ENCODE results near the gene TOP3A. TPM values are rescaled to one million over a fixed set of nuclear protein-coding genes. Genes with fewer than 3 reads are reported as not detected.

The TOP3A gene
- total RNA-seq, 1 experiment from 2014 or later = 73.7 TPM

DNA sequence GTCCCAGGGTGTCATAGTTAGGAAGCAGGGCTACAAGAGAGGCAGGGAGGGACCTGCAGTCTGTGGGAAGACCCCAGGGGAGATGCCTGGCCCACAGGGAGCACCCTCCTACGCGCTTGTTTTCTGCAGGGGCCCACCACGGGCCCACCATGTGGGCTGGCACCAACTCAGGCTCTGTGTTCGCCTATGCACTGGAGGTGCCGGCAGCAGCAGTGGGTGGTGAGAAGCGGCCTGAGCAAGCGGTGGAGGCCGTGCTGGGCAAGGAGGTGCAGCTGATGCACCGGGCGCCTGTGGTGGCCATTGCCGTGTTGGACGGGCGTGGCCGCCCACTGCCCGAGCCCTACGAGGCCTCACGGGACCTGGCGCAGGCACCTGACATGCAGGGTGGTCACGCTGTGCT is 74.3 kb downstream of the TOP3A start:
- ChIA-PET CTCF (interaction anchor here (0.6 kb wide), 1 partner anchor 28 kb away, joined by 3 read pairs; no protein-coding TSS in a partner anchor), POLR2A (no interaction called here)
- no peaks in the 10 kb centered on the region for H3K27me3 Mint-ChIP-seq (ENCODE audit: insufficient read depth, unreplicated experiment)
- H3K4me1 Mint-ChIP-seq (ENCODE audit: low read depth, unreplicated experiment) = no peaks in the 10 kb centered on the region
- no peak overlapping the region for H3K27ac Mint-ChIP-seq (ENCODE audit: unreplicated experiment)
- no peak for DNase-seq
- intact Hi-C loops (cut with micrococcal nuclease; ENCODE audit: unreplicated experiment) = no loop called here
- H3K36me3 Mint-ChIP-seq (ENCODE audit: insufficient read depth, unreplicated experiment) = peaks cover 63% of the 10 kb centered on the region
- Histone ChIP-seq H3K9me3 (no peaks in the 10 kb centered on the region), H3K27me3 (replicated peaks; ENCODE audit: control insufficient read depth, insufficient read depth, low read length) (no peaks in the 10 kb centered on the region), H3K4me3 (ENCODE audit: low read depth, low read length) (no peak overlapping the region), H3K4me1 (no peaks in the 10 kb centered on the region), H3K36me3 (ENCODE audit: control insufficient read depth, insufficient read depth, low read length) (peaks cover 4% of the 10 kb centered on the region)
- H3K4me3 Mint-ChIP-seq (ENCODE audit: unreplicated experiment) = no peak overlapping the region
- TF ChIP-seq, protein P1, sequence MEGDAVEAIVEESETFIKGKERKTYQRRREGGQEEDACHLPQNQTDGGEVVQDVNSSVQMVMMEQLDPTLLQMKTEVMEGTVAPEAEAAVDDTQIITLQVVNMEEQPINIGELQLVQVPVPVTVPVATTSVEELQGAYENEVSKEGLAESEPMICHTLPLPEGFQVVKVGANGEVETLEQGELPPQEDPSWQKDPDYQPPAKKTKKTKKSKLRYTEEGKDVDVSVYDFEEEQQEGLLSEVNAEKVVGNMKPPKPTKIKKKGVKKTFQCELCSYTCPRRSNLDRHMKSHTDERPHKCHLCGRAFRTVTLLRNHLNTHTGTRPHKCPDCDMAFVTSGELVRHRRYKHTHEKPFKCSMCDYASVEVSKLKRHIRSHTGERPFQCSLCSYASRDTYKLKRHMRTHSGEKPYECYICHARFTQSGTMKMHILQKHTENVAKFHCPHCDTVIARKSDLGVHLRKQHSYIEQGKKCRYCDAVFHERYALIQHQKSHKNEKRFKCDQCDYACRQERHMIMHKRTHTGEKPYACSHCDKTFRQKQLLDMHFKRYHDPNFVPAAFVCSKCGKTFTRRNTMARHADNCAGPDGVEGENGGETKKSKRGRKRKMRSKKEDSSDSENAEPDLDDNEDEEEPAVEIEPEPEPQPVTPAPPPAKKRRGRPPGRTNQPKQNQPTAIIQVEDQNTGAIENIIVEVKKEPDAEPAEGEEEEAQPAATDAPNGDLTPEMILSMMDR (IDR thresholded peaks at IDR 0.05; ENCODE audit: insufficient read depth in 1 of 2, low read depth in 1 of 2, low read length in 1 of 2, severe bottlenecking in 1 of 2, unreplicated experiment in 1 of 2) = no peak
- H3K9me3 Mint-ChIP-seq (ENCODE audit: unreplicated experiment) = no peaks in the 10 kb centered on the region
- BruUV-seq (replicated peaks) = no TSS peak

DNA sequence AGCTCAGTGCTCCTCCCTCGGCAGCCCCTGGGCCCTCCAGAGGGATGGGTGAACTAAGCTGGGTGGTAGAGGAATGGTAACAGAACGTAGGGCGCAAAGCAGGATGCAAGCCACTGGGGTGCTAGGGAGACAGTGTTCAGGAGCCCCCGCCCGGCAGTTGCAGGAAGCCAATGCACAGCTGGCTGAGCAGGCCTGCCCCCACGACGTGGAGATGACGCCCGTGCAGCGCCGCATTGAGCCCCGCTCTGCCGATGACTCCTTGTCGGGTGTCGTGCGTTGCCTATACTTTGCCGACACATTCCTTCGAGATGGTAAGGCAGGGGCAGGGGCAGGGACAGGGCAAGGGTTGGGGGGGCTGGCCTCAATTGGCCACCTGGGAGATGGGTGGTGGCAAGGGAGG is 76.5 kb downstream of the TOP3A start:
- Histone ChIP-seq H3K4me3 (ENCODE audit: low read depth, low read length) (no peak overlapping the region), H3K4me1 (no peaks in the 10 kb centered on the region), H3K9me3 (no peaks in the 10 kb centered on the region), H3K36me3 (ENCODE audit: control insufficient read depth, insufficient read depth, low read length) (peaks cover 6% of the 10 kb centered on the region), H3K27me3 (replicated peaks; ENCODE audit: control insufficient read depth, insufficient read depth, low read length) (no peaks in the 10 kb centered on the region)
- no TSS peak for BruUV-seq (replicated peaks)
- Mint-ChIP-seq H3K27ac (ENCODE audit: unreplicated experiment) (no peak overlapping the region), H3K9me3 (ENCODE audit: unreplicated experiment) (no peaks in the 10 kb centered on the region), H3K4me3 (ENCODE audit: unreplicated experiment) (no peak overlapping the region), H3K36me3 (ENCODE audit: insufficient read depth, unreplicated experiment) (peaks cover 44% of the 10 kb centered on the region), H3K4me1 (ENCODE audit: low read depth, unreplicated experiment) (no peaks in the 10 kb centered on the region), H3K27me3 (ENCODE audit: insufficient read depth, unreplicated experiment) (no peaks in the 10 kb centered on the region)
- POLR2A ChIA-PET = no interaction called here
- DNase-seq = no peak
- TF ChIP-seq, protein P1 (IDR thresholded peaks at IDR 0.05; ENCODE audit: insufficient read depth in 1 of 2, low read depth in 1 of 2, low read length in 1 of 2, severe bottlenecking in 1 of 2, unreplicated experiment in 1 of 2) = no peak
- intact Hi-C loops (cut with micrococcal nuclease; ENCODE audit: unreplicated experiment) = no loop called here
- CTCF ChIA-PET = no interaction called here

DNA sequence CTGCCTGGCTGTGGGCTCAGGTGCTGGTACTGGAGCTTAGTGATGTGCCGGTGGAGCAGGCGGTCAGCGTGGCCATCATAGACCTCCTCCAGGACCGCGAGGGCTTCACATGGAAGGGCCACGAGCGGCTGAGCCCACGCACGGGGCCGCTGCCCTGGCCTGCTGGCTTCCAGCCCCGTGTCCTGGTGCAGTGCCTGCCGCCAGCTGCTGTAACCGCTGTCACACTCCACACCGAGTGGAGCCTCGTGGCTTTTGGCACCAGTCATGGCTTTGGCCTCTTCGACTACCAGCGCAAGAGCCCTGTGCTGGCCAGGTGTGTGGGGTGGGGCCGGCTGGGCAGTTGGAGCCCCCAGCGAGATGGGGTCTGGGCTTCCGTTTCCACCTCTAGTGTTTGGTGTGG is 77.3 kb downstream of the TOP3A start:
- Mint-ChIP-seq H3K4me3 (ENCODE audit: unreplicated experiment) (no peak overlapping the region), H3K27ac (ENCODE audit: unreplicated experiment) (no peak overlapping the region), H3K27me3 (ENCODE audit: insufficient read depth, unreplicated experiment) (no peaks in the 10 kb centered on the region), H3K9me3 (ENCODE audit: unreplicated experiment) (no peaks in the 10 kb centered on the region), H3K4me1 (ENCODE audit: low read depth, unreplicated experiment) (no peaks in the 10 kb centered on the region), H3K36me3 (ENCODE audit: insufficient read depth, unreplicated experiment) (peaks cover 36% of the 10 kb centered on the region)
- H3K4me3 ChIP-seq (ENCODE audit: low read depth, low read length) = no peak overlapping the region
- H3K4me1 ChIP-seq = no peaks in the 10 kb centered on the region
- H3K36me3 ChIP-seq (ENCODE audit: control insufficient read depth, insufficient read depth, low read length) = peaks cover 6% of the 10 kb centered on the region
- no peak for DNase-seq
- intact Hi-C loops (cut with micrococcal nuclease; ENCODE audit: unreplicated experiment) = no loop called here
- no peaks in the 10 kb centered on the region for H3K27me3 ChIP-seq (replicated peaks; ENCODE audit: control insufficient read depth, insufficient read depth, low read length)
- no TSS peak for BruUV-seq (replicated peaks)
- ChIA-PET POLR2A (no interaction called here), CTCF (no interaction called here)
- no peaks in the 10 kb centered on the region for H3K9me3 ChIP-seq
- TF ChIP-seq, protein P1 (IDR thresholded peaks at IDR 0.05; ENCODE audit: insufficient read depth in 1 of 2, low read depth in 1 of 2, low read length in 1 of 2, severe bottlenecking in 1 of 2, unreplicated experiment in 1 of 2) = no peak

Data from Caco-2 (cell line).